ENCODE data around the gene DNAH14. TPM values are rescaled to one million over a fixed set of nuclear protein-coding genes. Genes with fewer than 3 reads are reported as not detected.

Gene DNAH14
- polyA plus RNA-seq, 1 donor from 2014 or later: 24.9 TPM

DNA sequence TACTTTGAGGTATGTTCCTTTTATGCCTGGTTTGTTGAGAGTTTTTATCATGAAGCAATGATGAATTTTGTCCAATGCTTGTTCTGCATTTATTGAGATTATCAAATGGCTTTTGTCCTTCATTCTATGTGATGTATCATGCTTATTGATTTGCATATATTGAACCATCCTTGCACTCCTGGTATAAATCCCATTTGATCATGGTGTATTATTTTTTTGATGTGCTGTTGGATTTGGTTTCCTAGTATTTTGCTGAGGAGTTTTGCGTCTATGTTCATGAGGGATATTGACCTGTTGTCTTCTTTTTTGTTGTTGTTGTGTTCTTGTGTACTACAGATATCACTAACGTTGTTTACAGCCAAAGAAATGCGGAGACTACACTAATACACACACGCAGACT lies 4.1 kb downstream of the DNAH14 start:
- no peak overlapping the region for H2AFZ ChIP-seq (ENCODE audit: low read depth, low read length)
- H3K36me3 ChIP-seq (ENCODE audit: insufficient read depth, low read length): no peaks in the 10 kb centered on the region
- H4K20me1 ChIP-seq (ENCODE audit: insufficient read depth): no peaks in the 10 kb centered on the region
- H3K79me2 ChIP-seq (replicated peaks; ENCODE audit: insufficient read depth, low read length): peaks cover 4% of the 10 kb centered on the region
- no peaks in the 10 kb centered on the region for H3K27me3 ChIP-seq (ENCODE audit: insufficient read depth, low read depth, low read length)
- H3K4me2 ChIP-seq (ENCODE audit: low read length): no peak overlapping the region
- no peaks in the 10 kb centered on the region for H3F3A ChIP-seq (ENCODE audit: insufficient read depth, low read length, poor library complexity, severe bottlenecking)
- H3K27ac ChIP-seq (ENCODE audit: low read length): no peak overlapping the region
- no peaks in the 10 kb centered on the region for H3K9me2 ChIP-seq (ENCODE audit: insufficient read depth, low read length)
- H3K9ac ChIP-seq (ENCODE audit: low read length): no peak overlapping the region
- H3K9me3 ChIP-seq (ENCODE audit: low read length): no peaks in the 10 kb centered on the region
- no peak overlapping the region for H3K4me3 ChIP-seq (ENCODE audit: low read length)
- TF ChIP-seq, protein P1, sequence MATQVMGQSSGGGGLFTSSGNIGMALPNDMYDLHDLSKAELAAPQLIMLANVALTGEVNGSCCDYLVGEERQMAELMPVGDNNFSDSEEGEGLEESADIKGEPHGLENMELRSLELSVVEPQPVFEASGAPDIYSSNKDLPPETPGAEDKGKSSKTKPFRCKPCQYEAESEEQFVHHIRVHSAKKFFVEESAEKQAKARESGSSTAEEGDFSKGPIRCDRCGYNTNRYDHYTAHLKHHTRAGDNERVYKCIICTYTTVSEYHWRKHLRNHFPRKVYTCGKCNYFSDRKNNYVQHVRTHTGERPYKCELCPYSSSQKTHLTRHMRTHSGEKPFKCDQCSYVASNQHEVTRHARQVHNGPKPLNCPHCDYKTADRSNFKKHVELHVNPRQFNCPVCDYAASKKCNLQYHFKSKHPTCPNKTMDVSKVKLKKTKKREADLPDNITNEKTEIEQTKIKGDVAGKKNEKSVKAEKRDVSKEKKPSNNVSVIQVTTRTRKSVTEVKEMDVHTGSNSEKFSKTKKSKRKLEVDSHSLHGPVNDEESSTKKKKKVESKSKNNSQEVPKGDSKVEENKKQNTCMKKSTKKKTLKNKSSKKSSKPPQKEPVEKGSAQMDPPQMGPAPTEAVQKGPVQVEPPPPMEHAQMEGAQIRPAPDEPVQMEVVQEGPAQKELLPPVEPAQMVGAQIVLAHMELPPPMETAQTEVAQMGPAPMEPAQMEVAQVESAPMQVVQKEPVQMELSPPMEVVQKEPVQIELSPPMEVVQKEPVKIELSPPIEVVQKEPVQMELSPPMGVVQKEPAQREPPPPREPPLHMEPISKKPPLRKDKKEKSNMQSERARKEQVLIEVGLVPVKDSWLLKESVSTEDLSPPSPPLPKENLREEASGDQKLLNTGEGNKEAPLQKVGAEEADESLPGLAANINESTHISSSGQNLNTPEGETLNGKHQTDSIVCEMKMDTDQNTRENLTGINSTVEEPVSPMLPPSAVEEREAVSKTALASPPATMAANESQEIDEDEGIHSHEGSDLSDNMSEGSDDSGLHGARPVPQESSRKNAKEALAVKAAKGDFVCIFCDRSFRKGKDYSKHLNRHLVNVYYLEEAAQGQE (IDR thresholded peaks at IDR 0.05; ENCODE audit: borderline replicate concordance): no peak
- TF ChIP-seq EZH2 (IDR thresholded peaks at IDR 0.05; ENCODE audit: borderline replicate concordance, insufficient read depth, low read length, poor library complexity, severe bottlenecking) (no peak), RAD21 (conservative IDR thresholded peaks at IDR 0.05) (no peak), SMC3 (conservative IDR thresholded peaks at IDR 0.05; ENCODE audit: poor library complexity) (no peak), MXI1 (conservative IDR thresholded peaks at IDR 0.05; ENCODE audit: poor library complexity, severe bottlenecking) (no peak), EP300 (conservative IDR thresholded peaks at IDR 0.05; ENCODE audit: poor library complexity, severe bottlenecking) (no peak), TAF1 (IDR thresholded peaks at IDR 0.05; ENCODE audit: low read depth) (no peak), POLR2AphosphoS5 (IDR thresholded peaks at IDR 0.05) (no peak)
- TF ChIP-seq, protein P2, sequence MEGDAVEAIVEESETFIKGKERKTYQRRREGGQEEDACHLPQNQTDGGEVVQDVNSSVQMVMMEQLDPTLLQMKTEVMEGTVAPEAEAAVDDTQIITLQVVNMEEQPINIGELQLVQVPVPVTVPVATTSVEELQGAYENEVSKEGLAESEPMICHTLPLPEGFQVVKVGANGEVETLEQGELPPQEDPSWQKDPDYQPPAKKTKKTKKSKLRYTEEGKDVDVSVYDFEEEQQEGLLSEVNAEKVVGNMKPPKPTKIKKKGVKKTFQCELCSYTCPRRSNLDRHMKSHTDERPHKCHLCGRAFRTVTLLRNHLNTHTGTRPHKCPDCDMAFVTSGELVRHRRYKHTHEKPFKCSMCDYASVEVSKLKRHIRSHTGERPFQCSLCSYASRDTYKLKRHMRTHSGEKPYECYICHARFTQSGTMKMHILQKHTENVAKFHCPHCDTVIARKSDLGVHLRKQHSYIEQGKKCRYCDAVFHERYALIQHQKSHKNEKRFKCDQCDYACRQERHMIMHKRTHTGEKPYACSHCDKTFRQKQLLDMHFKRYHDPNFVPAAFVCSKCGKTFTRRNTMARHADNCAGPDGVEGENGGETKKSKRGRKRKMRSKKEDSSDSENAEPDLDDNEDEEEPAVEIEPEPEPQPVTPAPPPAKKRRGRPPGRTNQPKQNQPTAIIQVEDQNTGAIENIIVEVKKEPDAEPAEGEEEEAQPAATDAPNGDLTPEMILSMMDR (IDR thresholded peaks at IDR 0.05; ENCODE audit: poor library complexity, severe bottlenecking): no peak

DNA sequence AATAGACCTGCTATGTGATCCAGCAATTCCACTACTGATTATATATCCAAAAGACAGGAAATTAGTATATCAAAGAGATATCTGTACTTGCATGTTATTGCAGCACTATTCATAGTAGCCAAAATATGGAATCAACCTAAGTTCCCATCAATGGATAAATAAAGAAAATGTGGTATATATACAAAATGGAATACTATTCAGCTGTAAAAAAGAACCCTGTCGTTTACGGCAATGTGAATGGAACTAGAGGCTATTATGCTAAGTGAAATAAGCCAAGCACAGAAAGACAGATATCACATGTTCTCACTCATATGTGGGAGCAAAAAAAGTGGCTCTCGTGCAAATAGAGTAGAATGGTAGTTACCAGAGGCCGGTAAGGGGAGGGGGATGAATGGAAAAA lies 9.2 kb downstream of the DNAH14 start:
- H3K27ac ChIP-seq (ENCODE audit: low read length): no peak overlapping the region
- H3K9me2 ChIP-seq (ENCODE audit: insufficient read depth, low read length): no peaks in the 10 kb centered on the region
- H3K4me2 ChIP-seq (ENCODE audit: low read length): no peak overlapping the region
- H2AFZ ChIP-seq (ENCODE audit: low read depth, low read length): no peak overlapping the region
- no peak overlapping the region for H3K4me3 ChIP-seq (ENCODE audit: low read length)
- no peaks in the 10 kb centered on the region for H3K27me3 ChIP-seq (ENCODE audit: insufficient read depth, low read depth, low read length)
- no peaks in the 10 kb centered on the region for H3K79me2 ChIP-seq (replicated peaks; ENCODE audit: insufficient read depth, low read length)
- no peaks in the 10 kb centered on the region for H3K9me3 ChIP-seq (ENCODE audit: low read length)
- no peak overlapping the region for H3K9ac ChIP-seq (ENCODE audit: low read length)
- H3F3A ChIP-seq (ENCODE audit: insufficient read depth, low read length, poor library complexity, severe bottlenecking): no peaks in the 10 kb centered on the region
- H3K36me3 ChIP-seq (ENCODE audit: insufficient read depth, low read length): no peaks in the 10 kb centered on the region
- TF ChIP-seq, protein P1 (IDR thresholded peaks at IDR 0.05; ENCODE audit: borderline replicate concordance): no peak
- no peak for TF ChIP-seq POLR2AphosphoS5 (IDR thresholded peaks at IDR 0.05)
- TF ChIP-seq MXI1 (conservative IDR thresholded peaks at IDR 0.05; ENCODE audit: poor library complexity, severe bottlenecking): no peak
- TF ChIP-seq RAD21 (conservative IDR thresholded peaks at IDR 0.05): no peak
- TF ChIP-seq, protein P2 (IDR thresholded peaks at IDR 0.05; ENCODE audit: poor library complexity, severe bottlenecking): no peak
- TF ChIP-seq TAF1 (IDR thresholded peaks at IDR 0.05; ENCODE audit: low read depth): no peak
- no peak for TF ChIP-seq SMC3 (conservative IDR thresholded peaks at IDR 0.05; ENCODE audit: poor library complexity)
- no peak for TF ChIP-seq EP300 (conservative IDR thresholded peaks at IDR 0.05; ENCODE audit: poor library complexity, severe bottlenecking)
- no peak for TF ChIP-seq EZH2 (IDR thresholded peaks at IDR 0.05; ENCODE audit: borderline replicate concordance, insufficient read depth, low read length, poor library complexity, severe bottlenecking)
- no peaks in the 10 kb centered on the region for H4K20me1 ChIP-seq (ENCODE audit: insufficient read depth)
